Endothelial cell of umbilical vein (primary cell): ENCODE data around the gene C1orf159. TPM values are rescaled to one million over a fixed set of nuclear protein-coding genes. Genes with fewer than 3 reads are reported as not detected.

Experiments
- BruUV-seq: library from RNA; stranded (reverse); fragments of 400-500 nt; replicated peaks from 2 replicates; lab custom pipeline; 2021; lab: Mats Ljungman, UMichigan
- CTCF ChIA-PET: fragments of 300-600, 350-600 bp; sonication (Branson Sonifier 250); formaldehyde crosslinking; loops from one replicate; lab custom pipeline; 2021; ENCODE audit warnings: antibody characterized with exemption, inconsistent platforms; lab: Charles Lee
- POLR2A ChIA-PET: fragments of 300-600, 350-600 bp; sonication (Branson Sonifier 250); formaldehyde crosslinking; loops from one replicate; lab custom pipeline; 2021; ENCODE audit warnings: antibody characterized with exemption, inconsistent platforms; lab: Charles Lee
- DNase-seq: peaks from one replicate; pipeline ENCODE4 v3.0.0-alpha.2; 2011; ENCODE audit warnings: low read depth, low spot score
- FAIRE-seq: peaks from 2 replicates; lab custom pipeline; 2011; peaks lifted over from hg19 to GRCh38; lab: Jason Lieb, UNC
- H2AFZ ChIP-seq: 2 replicates; pipeline ENCODE4 v1.6.0; 2012; ENCODE audit warnings: low read depth, low read length, control low read depth, inconsistent platforms
- H3K27ac ChIP-seq: 2 replicates; pipeline ENCODE4 v1.5.1; 2011; ENCODE audit warnings: low read depth, mild to moderate bottlenecking, control low read depth, low read length, moderate library complexity; ENCODE audit not compliant: insufficient read depth
- H3K27me3 ChIP-seq, 2 experiments: 2 replicates each; pipeline versions ENCODE4 v1.6.0 to v1.6.1; 2011; ENCODE audit warnings: low read length in 2 of 2, mixed read lengths in 1 of 2; ENCODE audit not compliant: control insufficient read depth in 2 of 2, insufficient read depth in 2 of 2
- H3K36me3 ChIP-seq, 2 experiments: 2 replicates in 1 of 2; 3 replicates in 1 of 2; pipeline ENCODE4 v1.5.1; 2011; ENCODE audit warnings: low read length in 2 of 2, mild to moderate bottlenecking in 1 of 2, moderate library complexity in 1 of 2; ENCODE audit not compliant: control insufficient read depth in 2 of 2, insufficient read depth in 2 of 2; ENCODE audit errors: extremely low read depth in 1 of 2
- H3K4me1 ChIP-seq: 3 replicates; pipeline ENCODE4 v1.5.1; 2011; ENCODE audit warnings: mild to moderate bottlenecking, low read length; ENCODE audit not compliant: control insufficient read depth, insufficient read depth; ENCODE audit errors: extremely low read depth
- H3K4me2 ChIP-seq: 2 replicates; pipeline ENCODE4 v1.6.1; 2011; ENCODE audit warnings: low read length, control low read depth, mixed read lengths; ENCODE audit not compliant: insufficient read depth
- H3K4me3 ChIP-seq, 3 experiments: fragments of 200-600 bp in 1 of 3; sonication (generic), shearing (Covaris generic) in 1 of 3; replicated peaks in 1 of 3; 2 replicates each; pipeline ENCODE4 v1.5.1; 2011 to 2016; ENCODE audit warnings: control low read depth in 3 of 3, low read length in 3 of 3, mild to moderate bottlenecking in 2 of 3, inconsistent platforms in 1 of 3, low read depth in 1 of 3, moderate library complexity in 1 of 3; ENCODE audit not compliant: insufficient read depth in 1 of 3
- H3K79me2 ChIP-seq: 2 replicates; pipeline ENCODE4 v1.6.0; 2012; ENCODE audit warnings: low read length, inconsistent platforms; ENCODE audit not compliant: control insufficient read depth, insufficient read depth
- H3K9ac ChIP-seq: replicated peaks from 2 replicates; pipeline ENCODE3; 2011; ENCODE audit warnings: low read length, control low read depth; ENCODE audit not compliant: insufficient read depth; ENCODE audit errors: extremely low read depth
- H3K9me1 ChIP-seq: replicated peaks from 3 replicates; pipeline ENCODE4 v1.6.0; 2011; ENCODE audit warnings: mild to moderate bottlenecking, low read length; ENCODE audit not compliant: control insufficient read depth, insufficient read depth; ENCODE audit errors: extremely low read depth
- H3K9me3 ChIP-seq: replicated peaks from 2 replicates; pipeline ENCODE4 v1.5.1; 2012; ENCODE audit warnings: low read length, inconsistent platforms; ENCODE audit not compliant: control insufficient read depth, insufficient read depth
- H4K20me1 ChIP-seq: replicated peaks from 2 replicates; pipeline ENCODE3; 2011; ENCODE audit warnings: mild to moderate bottlenecking, low read length; ENCODE audit not compliant: control insufficient read depth, insufficient read depth; ENCODE audit errors: extremely low read depth
- CTCF ChIP-seq, 2 donors: IDR thresholded peaks; 1 replicate in 1 of 2; 2 replicates in 1 of 2; pipeline ENCODE4 v1.5.1; 2011; ENCODE audit warnings: low read length in 2 of 2, mild to moderate bottlenecking in 2 of 2, moderate library complexity in 2 of 2, control low read depth in 1 of 2, inconsistent platforms in 1 of 2, low read depth in 1 of 2; ENCODE audit not compliant: insufficient read depth in 1 of 2; ENCODE audit errors: extremely low read depth in 1 of 2
- EZH2 ChIP-seq: IDR thresholded peaks from 2 replicates; pipeline ENCODE4 v1.6.1; 2012; ENCODE audit warnings: borderline replicate concordance, low read depth, mild to moderate bottlenecking, moderate library complexity, low read length, inconsistent platforms; ENCODE audit not compliant: severe bottlenecking
- FOS ChIP-seq: IDR thresholded peaks from 2 replicates; pipeline ENCODE4 v1.6.1; 2011; ENCODE audit warnings: mild to moderate bottlenecking, low read length, moderate library complexity, borderline replicate concordance; ENCODE audit not compliant: insufficient read depth
- GATA2 ChIP-seq: IDR thresholded peaks from 2 replicates; pipeline ENCODE4 v1.7.0; 2011; ENCODE audit warnings: low read depth, mild to moderate bottlenecking, moderate library complexity, mixed read lengths, low read length; ENCODE audit not compliant: insufficient read length, insufficient read depth
- JUN ChIP-seq: IDR thresholded peaks from 2 replicates; pipeline ENCODE4 v1.6.1; 2011; ENCODE audit warnings: borderline replicate concordance, low read depth; ENCODE audit not compliant: insufficient read length, insufficient read depth
- MYC ChIP-seq: IDR thresholded peaks from one replicate; pipeline ENCODE4 v1.6.1; 2011; ENCODE audit warnings: mild to moderate bottlenecking, low read depth, low read length
- POLR2A ChIP-seq: IDR thresholded peaks from 2 replicates; pipeline ENCODE4 v1.6.1; 2012; ENCODE audit warnings: low read depth, mild to moderate bottlenecking, control low read depth, low read length
- POLR2AphosphoS5 ChIP-seq: IDR thresholded peaks from 2 replicates; pipeline ENCODE4 v1.6.1; 2012; ENCODE audit warnings: low read depth, mild to moderate bottlenecking, control low read depth, low read length, moderate library complexity; ENCODE audit not compliant: insufficient read depth
- dilution Hi-C: fragments of 300-500 bp; cut with MboI; formaldehyde crosslinking; loops from one replicate; pipeline ENCODE4 v1.15.0; 2019; ENCODE audit warnings: low sequenced_read_pairs; ENCODE audit not compliant: extremely low pct_ligation_motif_present
- intact Hi-C: fragments of 100-400 bp; cut with micrococcal nuclease; formaldehyde crosslinking; loops from one replicate; pipeline ENCODE4 v1.10.0; 2022
- polyA plus RNA-seq, 4 experiments: library from polyadenylated mRNA; depleted of rRNA in 3 of 4; stranded (reverse) in 3 of 4; unstranded in 1 of 4; fragments of >200 nt; gene quantifications; 2 replicates each; pipeline versions ENCODE4 v1.2.1 to v1.2.3, GENCODE V29; 2011 to 2012; ENCODE audit warnings: missing spikeins in 1 of 4
- total RNA-seq: library from RNA; stranded (reverse); gene quantifications from 2 replicates; pipeline ENCODE4 v1.2.3, GENCODE V29; 2021
- TF ChIP-seq, protein P1 (sequence below): IDR thresholded peaks from 2 replicates; pipeline ENCODE4 v1.6.1; 2011; ENCODE audit not compliant: insufficient read depth, insufficient read length

C1orf159 gene
- total and polyA plus RNA-seq, 2 donors (not counting 3 experiments of a cell fraction or from before 2014, with no cell fraction given): 16.1 to 20.1 TPM

GRCh38 chr1:1125945-1126344 lies 10.1 kb upstream of the C1orf159 start:
- H3K36me3 ChIP-seq: no peaks in the 10 kb centered on the region
- H3K9me3 ChIP-seq: no peaks in the 10 kb centered on the region
- H3K9me1 ChIP-seq: no peaks in the 10 kb centered on the region
- intact Hi-C loops: no loop called here
- no peak overlapping the region for H3K27ac ChIP-seq
- TF ChIP-seq FOS: no peak
- TF ChIP-seq, protein P1, sequence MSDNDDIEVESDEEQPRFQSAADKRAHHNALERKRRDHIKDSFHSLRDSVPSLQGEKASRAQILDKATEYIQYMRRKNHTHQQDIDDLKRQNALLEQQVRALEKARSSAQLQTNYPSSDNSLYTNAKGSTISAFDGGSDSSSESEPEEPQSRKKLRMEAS: no peak
- TF ChIP-seq EZH2: no peak
- TF ChIP-seq JUN: no peak
- TF ChIP-seq GATA2: no peak
- TF ChIP-seq CTCF (IDR thresholded peaks at IDR 0.05; ENCODE audit: extremely low read depth in 1 of 2, insufficient read depth in 1 of 2, low read depth in 1 of 2, low read length in 2 of 2): no peak
- no peak for TF ChIP-seq MYC
- TF ChIP-seq POLR2AphosphoS5: no peak
- no peak for TF ChIP-seq POLR2A
- no peaks in the 10 kb centered on the region for H3K79me2 ChIP-seq
- H3K4me2 ChIP-seq: no peak overlapping the region
- H4K20me1 ChIP-seq: no peaks in the 10 kb centered on the region
- H2AFZ ChIP-seq: no peak overlapping the region
- no peaks in the 10 kb centered on the region for H3K4me1 ChIP-seq
- DNase-seq (no peak), FAIRE-seq (no peak)
- H3K27me3 ChIP-seq: no peaks in the 10 kb centered on the region
- BruUV-seq: no TSS peak
- no peak overlapping the region for H3K4me3 ChIP-seq
- no peak overlapping the region for H3K9ac ChIP-seq
- POLR2A ChIA-PET: no interaction called here
- dilution Hi-C loops: no loop called here
- CTCF ChIA-PET: interaction anchor here (1.5 to 4.1 kb wide), 3 partner anchors 142 to 166 kb away, joined by 3 to 18 read pairs (median 6); no protein-coding TSS in a partner anchor
